GM12878 (cell line): ENCODE results near the gene UBXN10. TPM values are rescaled to one million over a fixed set of nuclear protein-coding genes. Genes with fewer than 3 reads are reported as not detected.

Experiments
- ATAC-seq: fragments of 200-7000 bp; cut with Tn5 transposase; 3 replicates; pipeline ENCODE4 v1.9.1; 2020; ENCODE audit warnings: mild to moderate bottlenecking, moderate library complexity
- BruUV-seq: library from RNA; stranded (reverse); fragments of 400-500 nt; replicated peaks from 2 replicates; lab custom pipeline; 2021; lab: Mats Ljungman, UMichigan
- CTCF ChIA-PET: fragments of 300-600 bp; sonication (Branson Sonifier 250); formaldehyde crosslinking; extraction: SDS; loops from one replicate; lab custom pipeline; 2021; ENCODE audit warnings: inconsistent platforms; lab: Yijun Ruan, JAX
- POLR2A ChIA-PET: fragments of 350-600 bp; formaldehyde crosslinking; extraction: SDS; loops from one replicate; lab custom pipeline; 2021; ENCODE audit warnings: inconsistent platforms; lab: Charles Lee
- RAD21 ChIA-PET: fragments of 300-600 bp; sonication (Branson Sonifier 250); formaldehyde crosslinking; loops from one replicate; lab custom pipeline; 2023; ENCODE audit warnings: antibody characterized with exemption; ENCODE audit not compliant: unreplicated experiment; lab: Charles Lee
- SMC1A ChIA-PET: fragments of 300-600 bp; sonication (Branson Sonifier 250); formaldehyde crosslinking; loops from one replicate; lab custom pipeline; 2023; ENCODE audit not compliant: unreplicated experiment, uncharacterized antibody; lab: Charles Lee
- DNase-seq: peaks from one replicate; pipeline ENCODE4 v3.0.0-alpha.2; 2011; ENCODE audit warnings: low read depth, low spot score
- FAIRE-seq: peaks from 3 replicates; lab custom pipeline; 2011; peaks lifted over from hg19 to GRCh38; lab: Jason Lieb, UNC
- H2AFZ ChIP-seq: 2 replicates; pipeline ENCODE4 v1.6.0; 2011; ENCODE audit warnings: low read depth, low read length, control low read depth; ENCODE audit not compliant: control insufficient read depth
- H3K27ac ChIP-seq: 2 replicates; pipeline ENCODE4 v1.5.1; 2011; ENCODE audit warnings: control low read depth; ENCODE audit not compliant: control insufficient read depth, insufficient read depth
- H3K27me3 ChIP-seq, 2 experiments: replicated peaks in 1 of 2; 2 replicates each; pipeline versions ENCODE4 v1.6.0 to v1.6.1; 2011; ENCODE audit warnings: low read length in 1 of 2; ENCODE audit not compliant: control insufficient read depth in 2 of 2, insufficient read depth in 2 of 2
- H3K36me3 ChIP-seq, 2 experiments: 2 replicates each; pipeline ENCODE4 v1.5.1; 2011; ENCODE audit warnings: low read length in 1 of 2; ENCODE audit not compliant: control insufficient read depth in 2 of 2, insufficient read depth in 2 of 2
- H3K4me1 ChIP-seq: 2 replicates; pipeline ENCODE4 v1.6.1; 2011; ENCODE audit warnings: mild to moderate bottlenecking, low read length, moderate library complexity, mixed read lengths; ENCODE audit not compliant: control insufficient read depth, insufficient read depth
- H3K4me2 ChIP-seq: 2 replicates; pipeline ENCODE4 v1.6.0; 2011; ENCODE audit warnings: control low read depth; ENCODE audit not compliant: control insufficient read depth, insufficient read depth
- H3K4me3 ChIP-seq: fragments of 200-600 bp; sonication (generic); 2 replicates; pipeline ENCODE4 v1.5.1; 2016
- H3K79me2 ChIP-seq: 2 replicates; pipeline ENCODE4 v1.6.0; 2011; ENCODE audit warnings: low read length; ENCODE audit not compliant: control insufficient read depth, insufficient read depth
- H3K9ac ChIP-seq: 2 replicates; pipeline ENCODE4 v1.8.0; 2011; ENCODE audit warnings: low read length, control low read depth, mixed read lengths; ENCODE audit not compliant: control insufficient read depth, insufficient read depth
- H3K9me3 ChIP-seq: replicated peaks from 3 replicates; pipeline ENCODE4 v1.5.1; 2011; ENCODE audit warnings: mild to moderate bottlenecking, low read length; ENCODE audit not compliant: control insufficient read depth, insufficient read depth
- H4K20me1 ChIP-seq: 2 replicates; pipeline ENCODE4 v1.6.0; 2011; ENCODE audit not compliant: control insufficient read depth, insufficient read depth
- BMI1 ChIP-seq: fragments of 450-650 bp; IDR thresholded peaks from 2 replicates; pipeline ENCODE4 v1.6.1; 2016; ENCODE audit warnings: mild to moderate bottlenecking, moderate library complexity, borderline replicate concordance
- CEBPZ ChIP-seq: fragments of 150-350 bp; IDR thresholded peaks from 2 replicates; pipeline ENCODE4 v1.6.1; 2016; ENCODE audit warnings: low read depth, low read length
- CHD1 ChIP-seq: IDR thresholded peaks from 2 replicates; pipeline ENCODE4 v1.6.1; 2012; ENCODE audit warnings: low read depth, low read length, improper control_type of control experiment
- CTCF ChIP-seq, 3 experiments: IDR thresholded peaks in 2 of 3; conservative IDR thresholded peaks in 1 of 3; 2 replicates each; pipeline ENCODE4 v1.5.1; 2011; ENCODE audit warnings: low read depth in 3 of 3, low read length in 3 of 3, mild to moderate bottlenecking in 3 of 3, control low read depth in 2 of 3, moderate library complexity in 2 of 3, inconsistent platforms in 1 of 3, mixed read lengths in 1 of 3; ENCODE audit not compliant: control insufficient read depth in 2 of 3, insufficient read depth in 1 of 3; ENCODE audit errors: extremely low read depth in 1 of 3
- ELK1 ChIP-seq: IDR thresholded peaks from 2 replicates; pipeline ENCODE4 v1.6.1; 2012; ENCODE audit warnings: low read depth, low read length, improper control_type of control experiment
- MLLT1 ChIP-seq: fragments of 450-650 bp; IDR thresholded peaks from 2 replicates; pipeline ENCODE4 v1.6.1; 2016; ENCODE audit warnings: mild to moderate bottlenecking
- PAX5 ChIP-seq: IDR thresholded peaks from 2 replicates; pipeline ENCODE4 v1.6.1; 2011; ENCODE audit warnings: low read depth, low read length, borderline replicate concordance
- SRF ChIP-seq, 2 experiments: IDR thresholded peaks; 2 replicates each; pipeline ENCODE4 v1.6.1; 2011; ENCODE audit warnings: low read depth in 2 of 2, low read length in 2 of 2, mild to moderate bottlenecking in 1 of 2, moderate library complexity in 1 of 2
- ZSCAN29 ChIP-seq: fragments of 450-650 bp; IDR thresholded peaks from 2 replicates; pipeline ENCODE4 v1.6.1; 2017; ENCODE audit warnings: mild to moderate bottlenecking, moderate library complexity
- WGBS: methylation state at CpG from one replicate; pipeline ENCODE4 v1.1.6; 2016; ENCODE audit warnings: low lambda C conversion rate; ENCODE audit not compliant: insufficient replicate concordance, insufficient coverage; ENCODE audit errors: missing lambda C conversion rate; 5-methylcytosine and 5-hydroxymethylcytosine counted together
- in situ Hi-C: fragments of 300-500 bp; cut with MboI; formaldehyde crosslinking; loops from 9 replicates; pipeline ENCODE4 v1.14.3; 2018; ENCODE audit warnings: mixed read lengths
- intact Hi-C: fragments of 100-400 bp; cut with micrococcal nuclease; formaldehyde crosslinking; loops from one replicate; pipeline ENCODE4 v1.14.2; 2022; ENCODE audit not compliant: unreplicated experiment
- polyA plus RNA-seq, 11 experiments: library from polyadenylated mRNA; depleted of rRNA in 4 of 11; unstranded in 6 of 11; stranded (reverse) in 5 of 11; fragments of >200 nt; fragmentation: Nextera tagmentation in 4 of 11; fragmentation: Illumina TruSeq in 1 of 11; extraction: Ambion mirVana in 4 of 11; extraction: Trizol in 1 of 11; gene quantifications; 1 replicate in 1 of 11; 2 replicates in 10 of 11; pipeline versions ENCODE4 v1.2.1 to v1.2.3, GENCODE V29; 2011 to 2016; ENCODE audit warnings: inconsistent platforms in 2 of 11, missing spikeins in 2 of 11, low read depth in 1 of 11
- total RNA-seq, 4 experiments: library from RNA; depleted of rRNA in 3 of 4; stranded (reverse); fragments of >200 nt in 3 of 4; fragmentation: Illumina TruSeq in 1 of 4; extraction: Trizol in 1 of 4; gene quantifications; 2 replicates each; pipeline versions ENCODE4 v1.2.1 to v1.2.3, GENCODE V29; 2013 to 2021

The UBXN10 gene
- total and polyA plus RNA-seq, 10 of the 15 experiments (the other 5 are each of a cell fraction or from before 2014, with no cell fraction given): 0.03 to 0.15 (median 0.06) TPM; not detected in 7

- ChIA-PET SMC1A (interaction anchor here (2.0 kb wide), 1 partner anchor 11 kb away, joined by 5 read pairs; no protein-coding TSS in a partner anchor), POLR2A (no interaction called here), RAD21 (no interaction called here), CTCF (no interaction called here)
- no TSS peak for BruUV-seq
- Histone ChIP-seq H3K4me3 (no peak overlapping the region), H3K9ac (no peak overlapping the region), H3K9me3 (no peaks in the 10 kb centered on the region), H3K36me3 (no peaks in the 10 kb centered on the region), H3K79me2 (no peaks in the 10 kb centered on the region), H4K20me1 (no peaks in the 10 kb centered on the region), H2AFZ (no peak overlapping the region), H3K4me1 (no peaks in the 10 kb centered on the region), H3K4me2 (no peak overlapping the region), H3K27me3 (no peaks in the 10 kb centered on the region), H3K27ac (no peak overlapping the region)
- TF ChIP-seq MLLT1 (no peak), CTCF (IDR thresholded peaks at IDR 0.05 in 2 of 3, conservative IDR thresholded peaks at IDR 0.05 in 1 of 3; ENCODE audit: control insufficient read depth in 2 of 3, extremely low read depth in 1 of 3, insufficient read depth in 1 of 3, low read depth in 3 of 3, low read length in 3 of 3) (no peak), CHD1 (no peak), SRF (IDR thresholded peaks at IDR 0.05; ENCODE audit: low read depth in 2 of 2, low read length in 2 of 2) (no peak), PAX5 (no peak), ZSCAN29 (no peak), CEBPZ (no peak), ELK1 (no peak), BMI1 (no peak)
- DNase-seq (no peak), ATAC-seq (no peak), FAIRE-seq (no peak)
- in situ Hi-C loops (no loop called here), intact Hi-C loops (no loop called here)
- WGBS: 21% methylated on average over 4 of the region's 4 CpGs
These were observed 48.8 kb upstream of the UBXN10 start for GRCh38 chr1:20137055-20137454.
